Muscle layer of duodenum (tissue), 2 donors: ENCODE measurements around the gene SSH3.
"Not testable (repeated sequence)": the region's sequence is repeated elsewhere in the genome, so short reads cannot be mapped to it uniquely, and the experiment has no call there.

Experiments
- H3K27ac ChIP-seq: one replicate; pipeline ENCODE4 v1.7.0; 2013; ENCODE audit warnings: mild to moderate bottlenecking, low read length
- H3K27me3 ChIP-seq: one replicate; pipeline ENCODE4 v1.7.0; 2013; ENCODE audit warnings: low read depth, mild to moderate bottlenecking, control low read depth, low read length
- H3K36me3 ChIP-seq, 2 donors: one replicate each; pipeline ENCODE4 v1.7.0; 2013; ENCODE audit warnings: low read length in 2 of 2, control low read depth in 1 of 2, mild to moderate bottlenecking in 1 of 2; ENCODE audit not compliant: insufficient read depth in 2 of 2, control insufficient read depth in 1 of 2
- H3K4me1 ChIP-seq, 2 donors: one replicate each; pipeline ENCODE4 v1.7.0; 2013; ENCODE audit warnings: low read length in 2 of 2, mild to moderate bottlenecking in 2 of 2, control low read depth in 1 of 2, moderate library complexity in 1 of 2; ENCODE audit not compliant: insufficient read depth in 2 of 2, control insufficient read depth in 1 of 2
- H3K4me3 ChIP-seq, 2 donors: one replicate each; pipeline ENCODE4 v1.7.0; 2013; ENCODE audit warnings: low read length in 2 of 2, low read depth in 1 of 2, mild to moderate bottlenecking in 1 of 2
- H3K9me3 ChIP-seq, 2 donors: one replicate each; pipeline ENCODE4 v1.7.0; 2013; ENCODE audit warnings: low read length in 2 of 2, control low read depth in 1 of 2, mild to moderate bottlenecking in 1 of 2; ENCODE audit not compliant: control insufficient read depth in 1 of 2
- donor health status: healthy.

The SSH3 gene, protein sequence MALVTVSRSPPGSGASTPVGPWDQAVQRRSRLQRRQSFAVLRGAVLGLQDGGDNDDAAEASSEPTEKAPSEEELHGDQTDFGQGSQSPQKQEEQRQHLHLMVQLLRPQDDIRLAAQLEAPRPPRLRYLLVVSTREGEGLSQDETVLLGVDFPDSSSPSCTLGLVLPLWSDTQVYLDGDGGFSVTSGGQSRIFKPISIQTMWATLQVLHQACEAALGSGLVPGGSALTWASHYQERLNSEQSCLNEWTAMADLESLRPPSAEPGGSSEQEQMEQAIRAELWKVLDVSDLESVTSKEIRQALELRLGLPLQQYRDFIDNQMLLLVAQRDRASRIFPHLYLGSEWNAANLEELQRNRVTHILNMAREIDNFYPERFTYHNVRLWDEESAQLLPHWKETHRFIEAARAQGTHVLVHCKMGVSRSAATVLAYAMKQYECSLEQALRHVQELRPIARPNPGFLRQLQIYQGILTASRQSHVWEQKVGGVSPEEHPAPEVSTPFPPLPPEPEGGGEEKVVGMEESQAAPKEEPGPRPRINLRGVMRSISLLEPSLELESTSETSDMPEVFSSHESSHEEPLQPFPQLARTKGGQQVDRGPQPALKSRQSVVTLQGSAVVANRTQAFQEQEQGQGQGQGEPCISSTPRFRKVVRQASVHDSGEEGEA

DNA sequence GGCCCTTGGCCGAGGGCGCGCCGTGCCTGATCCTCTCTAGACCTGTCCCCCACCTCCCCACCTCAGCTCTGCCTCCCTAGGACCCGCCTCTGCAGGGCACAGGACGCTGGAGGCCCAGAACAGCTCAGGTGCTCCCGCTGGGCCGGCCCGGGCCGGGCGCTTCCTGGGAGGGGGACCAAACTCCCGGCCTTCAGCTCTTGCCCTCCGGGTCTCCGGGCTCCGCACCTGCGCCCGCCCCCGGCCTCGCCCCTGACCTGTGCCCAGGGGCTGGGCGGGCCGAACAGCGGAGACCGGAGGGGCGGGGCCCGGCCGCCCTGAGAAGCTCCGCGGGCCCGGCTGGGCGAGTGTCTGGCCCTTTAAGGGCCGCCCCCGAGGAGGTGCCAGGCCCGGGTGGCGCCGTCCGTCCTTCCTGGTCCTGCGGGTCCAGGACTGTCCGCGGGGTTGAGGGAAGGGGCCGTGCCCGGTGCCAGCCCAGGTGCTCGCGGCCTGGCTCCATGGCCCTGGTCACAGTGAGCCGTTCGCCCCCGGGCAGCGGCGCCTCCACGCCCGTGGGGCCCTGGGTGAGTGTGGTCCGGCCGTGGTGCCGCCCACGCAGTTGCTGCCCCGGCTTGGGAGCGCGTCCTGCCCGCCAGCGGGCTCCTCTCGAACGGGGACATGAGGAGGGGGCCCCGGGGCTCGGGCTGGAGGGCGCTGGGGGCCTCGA, at the start of gene SSH3:
SSH3 (plus strand) TSS at position 399 of the 703 bp plus-strand sequence; CDS start at position 495, 96 bp downstream.
- H3K27ac ChIP-seq, result peak within 1 kb of the TSS; percentile 39
- peaks cover 18 to 34% of the 10 kb centered on the region in 2 donors for H3K36me3 ChIP-seq
- no peaks in the 10 kb centered on the region for H3K9me3 ChIP-seq
- H3K27me3 ChIP-seq, result no peaks in the 10 kb centered on the region
- peaks cover 0 to 26% of the 10 kb centered on the region in 2 donors for H3K4me1 ChIP-seq
- H3K4me3 ChIP-seq, result peak within 1 kb of the TSS; percentile 61 to 91

DNA sequence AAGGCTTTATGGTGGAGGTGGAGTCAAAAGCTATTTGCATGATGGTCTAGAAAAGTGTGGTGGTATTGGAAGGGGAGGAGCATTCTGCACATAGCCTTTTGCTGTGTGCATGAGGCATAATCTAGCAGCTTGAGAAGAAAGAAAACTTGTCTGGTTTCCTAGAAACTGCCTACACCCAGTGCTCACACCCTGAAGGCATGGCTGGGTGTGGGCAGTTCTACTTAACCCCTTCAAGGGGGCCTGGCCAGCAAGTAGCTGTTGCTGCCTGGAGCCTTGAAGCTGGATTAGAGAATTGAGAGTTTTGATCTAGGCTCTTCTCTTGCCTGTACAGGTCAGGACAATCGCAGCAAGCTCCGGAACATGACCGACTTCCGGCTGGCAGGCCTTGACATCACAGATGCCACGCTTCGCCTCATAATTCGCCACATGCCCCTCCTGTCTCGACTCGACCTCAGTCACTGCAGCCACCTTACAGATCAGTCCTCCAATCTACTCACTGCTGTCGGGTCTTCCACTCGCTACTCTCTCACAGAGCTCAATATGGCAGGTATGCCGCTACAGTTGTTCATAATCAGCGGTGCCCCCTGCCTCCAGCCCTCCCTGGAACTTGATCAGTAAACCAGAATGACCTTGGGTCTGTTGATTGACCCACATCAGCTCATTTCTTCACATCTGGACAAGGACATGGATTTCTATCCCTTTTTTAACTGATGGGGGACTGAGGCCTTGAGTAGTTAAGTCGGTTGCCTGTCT, 49.3 kb upstream of the SSH3 start:
- Histone ChIP-seq H3K4me3 (no peak overlapping the region), H3K9me3 (no peaks in the 10 kb centered on the region), H3K27ac (no peak overlapping the region), H3K27me3 (no peaks in the 10 kb centered on the region), H3K36me3 (peaks cover 69 to 77% of the 10 kb centered on the region in 2 donors), H3K4me1 (no peaks in the 10 kb centered on the region)

DNA sequence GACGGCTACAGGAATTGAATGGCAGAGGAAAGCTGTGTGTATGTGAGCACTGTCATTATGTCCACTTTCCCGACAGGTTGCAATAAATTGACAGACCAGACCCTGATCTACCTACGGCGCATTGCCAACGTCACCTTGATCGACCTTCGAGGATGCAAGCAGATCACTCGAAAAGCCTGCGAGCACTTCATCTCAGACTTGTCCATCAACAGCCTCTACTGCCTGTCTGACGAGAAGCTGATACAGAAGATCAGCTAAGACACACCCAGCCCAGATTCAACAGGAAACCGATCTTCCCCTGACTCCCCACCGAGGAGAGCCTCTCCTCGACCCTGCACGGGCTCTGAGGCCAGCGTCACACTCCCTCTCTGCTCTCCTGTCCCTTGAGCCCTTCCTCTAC, 48.5 kb upstream of the SSH3 start:
- Histone ChIP-seq H3K9me3 (no peaks in the 10 kb centered on the region), H3K27me3 (no peaks in the 10 kb centered on the region), H3K4me3 (no peak overlapping the region), H3K4me1 (no peaks in the 10 kb centered on the region), H3K27ac (no peak overlapping the region), H3K36me3 (peaks cover 61 to 70% of the 10 kb centered on the region in 2 donors)

DNA sequence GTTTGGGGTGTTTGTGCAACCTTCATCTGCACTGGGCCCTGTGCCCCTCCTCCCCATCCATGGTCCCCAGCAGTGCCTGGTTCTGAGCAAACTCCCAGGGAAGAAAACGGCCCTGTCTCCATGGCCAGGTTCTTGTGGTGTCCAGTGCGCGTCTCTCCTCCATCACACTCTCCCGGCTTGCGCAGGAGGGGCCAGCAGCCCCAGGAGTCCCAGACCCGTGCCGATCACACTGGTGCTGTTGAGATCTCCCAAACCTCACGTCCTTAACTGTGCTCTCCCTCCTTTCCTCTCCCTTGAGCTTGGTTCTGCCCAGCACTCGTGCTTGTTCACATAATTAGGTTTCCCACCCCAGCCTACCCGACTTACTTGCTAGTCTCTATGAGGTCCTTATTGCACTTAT, 48.0 kb upstream of the SSH3 start:
- Histone ChIP-seq H3K4me3 (no peak overlapping the region), H3K9me3 (no peaks in the 10 kb centered on the region), H3K27me3 (no peaks in the 10 kb centered on the region), H3K27ac (no peak overlapping the region), H3K4me1 (no peaks in the 10 kb centered on the region), H3K36me3 (peaks cover 55 to 64% of the 10 kb centered on the region in 2 donors)

DNA sequence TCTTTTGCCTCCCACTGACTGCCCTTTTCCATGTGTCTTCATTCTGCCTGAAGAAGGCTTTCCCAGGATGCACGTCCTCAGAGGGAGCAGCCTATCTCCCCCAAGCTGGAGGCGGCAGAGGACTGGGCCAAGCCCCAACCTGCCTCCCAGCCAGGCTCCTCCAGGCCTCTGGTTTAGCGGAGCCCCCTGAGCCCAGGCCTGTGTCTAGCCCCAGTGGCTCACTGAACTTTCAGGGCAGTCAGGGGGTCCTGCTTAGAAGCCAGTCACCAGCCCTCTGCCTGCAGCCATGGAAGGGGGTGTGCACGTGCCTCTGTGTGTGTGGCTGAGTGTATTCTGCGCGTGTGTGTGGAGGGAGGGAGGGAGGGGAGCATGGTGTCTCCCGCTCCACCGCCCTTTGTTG, 47.5 kb upstream of the SSH3 start:
- Histone ChIP-seq H3K9me3 (no peaks in the 10 kb centered on the region), H3K27me3 (no peaks in the 10 kb centered on the region), H3K4me1 (no peaks in the 10 kb centered on the region), H3K36me3 (peaks cover 50 to 60% of the 10 kb centered on the region in 2 donors), H3K4me3 (no peak overlapping the region), H3K27ac (no peak overlapping the region)

DNA sequence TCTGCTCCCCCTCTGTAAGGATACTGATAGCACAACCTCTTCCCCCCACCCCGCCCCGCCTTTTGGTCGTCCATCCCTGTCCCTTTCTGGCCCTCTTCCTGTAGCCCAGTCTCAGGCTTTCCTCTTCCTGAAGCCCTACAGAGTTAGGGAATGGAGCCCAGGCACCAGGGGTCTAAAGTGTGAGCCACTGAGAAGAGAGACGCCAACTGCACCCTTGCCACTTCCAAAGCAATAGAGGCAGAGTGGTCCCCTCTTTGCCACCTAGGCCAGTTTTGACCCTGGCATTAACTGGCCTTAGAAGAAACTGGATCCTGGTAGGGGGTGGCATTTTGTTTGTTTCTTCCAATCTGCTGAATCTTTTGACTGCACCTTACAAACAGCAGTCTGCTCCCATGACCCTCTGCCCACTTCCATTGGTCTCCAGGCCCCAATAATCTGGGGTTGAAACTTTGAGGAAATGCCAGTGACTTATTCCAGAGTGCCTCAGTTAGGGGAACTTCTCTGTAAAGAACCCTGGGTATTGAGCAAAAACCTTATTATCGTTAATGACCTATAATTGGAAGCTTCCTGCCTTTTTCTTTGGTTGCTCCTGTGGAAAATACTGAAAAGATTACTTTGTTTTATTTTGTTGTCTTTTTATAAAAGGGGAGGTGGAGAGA, 46.7 kb upstream of the SSH3 start:
- no peak overlapping the region for H3K4me3 ChIP-seq
- H3K27ac ChIP-seq, result no peak overlapping the region

DNA sequence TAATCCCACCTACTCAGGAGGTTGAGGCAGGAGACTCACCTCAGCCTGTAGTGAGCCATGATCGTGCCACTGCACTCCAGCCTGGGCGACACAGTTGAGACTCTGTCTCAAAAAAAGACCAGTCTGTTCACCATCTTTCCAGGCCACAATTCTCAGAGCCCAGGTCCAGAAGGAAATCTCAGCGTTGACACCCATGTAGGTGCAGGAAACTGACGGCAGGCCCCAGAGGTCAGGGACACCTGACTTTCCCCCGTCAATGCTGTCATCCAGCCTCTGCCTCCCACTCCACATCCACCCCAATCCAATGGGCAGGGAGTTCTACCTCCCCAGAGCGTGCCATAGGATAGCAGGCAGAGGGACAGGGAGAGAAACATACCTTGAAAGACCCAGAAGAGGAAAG, 42.9 kb upstream of the SSH3 start:
- Histone ChIP-seq H3K9me3 (no peaks in the 10 kb centered on the region), H3K36me3 (peaks cover 5 to 16% of the 10 kb centered on the region in 2 donors), H3K27ac (no peak overlapping the region)

More for the DNA sequence above, 46.7 kb upstream of the SSH3 start:
- Histone ChIP-seq H3K27me3 (no peaks in the 10 kb centered on the region), H3K36me3 (peaks cover 43 to 54% of the 10 kb centered on the region in 2 donors), H3K9me3 (no peaks in the 10 kb centered on the region), H3K4me1 (peaks cover 0 to under 1% of the 10 kb centered on the region in 2 donors)

DNA sequence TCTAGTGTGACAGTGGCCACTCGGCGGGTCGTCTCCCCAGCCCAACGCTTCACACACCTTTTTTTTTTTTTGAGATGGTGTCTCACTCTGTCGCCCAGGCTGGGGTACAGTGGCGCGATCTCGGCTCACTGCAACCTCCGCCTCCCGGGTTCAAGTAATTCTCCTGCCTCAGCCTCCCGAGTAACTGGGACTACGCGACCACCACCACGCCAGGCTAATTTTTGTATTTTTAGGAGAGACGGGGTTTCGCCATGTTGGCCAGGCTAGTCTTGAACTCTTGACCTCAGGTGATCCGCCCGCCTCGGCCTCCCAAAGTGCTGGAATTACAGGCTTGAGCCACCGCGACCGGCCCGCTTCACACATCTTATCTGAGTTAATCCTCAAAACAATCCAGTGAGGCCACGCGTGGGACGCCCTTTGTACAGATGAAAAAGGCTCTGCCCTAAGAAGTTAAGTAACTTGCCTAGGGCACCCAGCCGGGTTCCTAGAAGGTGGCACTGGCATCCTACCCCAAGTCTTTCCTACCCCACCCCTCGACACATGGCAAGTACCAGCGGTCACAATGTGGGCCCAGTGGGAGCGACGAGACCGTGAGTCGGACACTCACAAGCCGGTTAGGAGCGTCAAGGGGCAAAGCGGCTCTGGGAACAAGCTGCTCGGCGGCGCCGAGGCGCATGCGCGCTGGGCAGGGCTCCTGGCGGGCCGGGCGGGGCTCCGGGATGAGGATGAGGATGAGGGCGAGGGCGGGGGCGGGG, 42.3 kb upstream of the SSH3 start:
- H3K36me3 ChIP-seq, H3K9me3 ChIP-seq, H3K27me3 ChIP-seq, H3K27ac ChIP-seq: not testable (repeated sequence)
- Histone ChIP-seq H3K4me3 (peak overlapping the region; percentile 44 to 45), H3K4me1 (peaks cover 4 to 23% of the 10 kb centered on the region in 2 donors)

More for the DNA sequence above, 42.9 kb upstream of the SSH3 start:
- H3K27me3 ChIP-seq, result no peaks in the 10 kb centered on the region
- no peak overlapping the region for H3K4me3 ChIP-seq
- H3K4me1 ChIP-seq, result peaks cover 0 to 20% of the 10 kb centered on the region in 2 donors

DNA sequence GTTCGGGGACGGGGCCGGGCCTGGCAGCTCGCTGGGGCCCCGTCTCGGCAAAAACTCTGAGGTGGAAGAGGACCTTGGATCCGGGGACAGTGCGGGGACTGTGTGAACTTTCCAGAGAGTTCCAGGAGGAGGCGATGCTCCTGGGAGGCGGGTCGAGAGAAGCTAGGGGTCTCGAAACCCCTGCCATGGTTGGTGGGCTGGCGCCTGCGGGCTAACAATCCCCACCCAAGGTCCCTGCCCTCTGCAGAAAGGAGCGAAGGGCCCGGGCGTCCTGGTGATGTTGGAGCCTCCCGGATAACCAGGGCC, 41.7 kb upstream of the SSH3 start:
- Histone ChIP-seq H3K4me1 (peaks cover 4 to 23% of the 10 kb centered on the region in 2 donors), H3K9me3 (no peaks in the 10 kb centered on the region), H3K27ac (no peak overlapping the region), H3K4me3 (peak overlapping the region in 1 of 2 donors; percentile 45), H3K36me3 (peaks cover 0 to 4% of the 10 kb centered on the region in 2 donors), H3K27me3 (no peaks in the 10 kb centered on the region)
